Spleen (tissue), 11 donors: ENCODE data around the gene ADAMTS19. TPM values are rescaled to one million over a fixed set of nuclear protein-coding genes. Genes with fewer than 3 reads are reported as not detected.

Source experiments
- DNase-seq: peaks from one replicate; pipeline ENCODE4 v3.0.0-alpha.2; 2020
- H3K27ac ChIP-seq, 8 donors: fragments of 200-600 bp; sonication (generic) in 7 of 8; 1 replicate in 4 of 8; 2 replicates in 4 of 8; pipeline versions ENCODE4 v1.5.0 to v1.8.0; 2016 to 2021; ENCODE audit warnings: inconsistent platforms in 4 of 8, mild to moderate bottlenecking in 4 of 8, moderate library complexity in 1 of 8
- H3K27me3 ChIP-seq, 7 donors: fragments of 200-600 bp; sonication (generic) in 6 of 7; replicated peaks in 1 of 7; 1 replicate in 4 of 7; 2 replicates in 3 of 7; pipeline versions ENCODE4 v1.5.0 to v1.8.0; 2016 to 2021; ENCODE audit warnings: inconsistent platforms in 3 of 7, mild to moderate bottlenecking in 1 of 7
- H3K36me3 ChIP-seq, 6 donors: fragments of 200-600 bp; sonication (generic) in 5 of 6; 1 replicate in 4 of 6; 2 replicates in 2 of 6; pipeline versions ENCODE4 v1.5.0 to v1.8.0; 2016 to 2021; ENCODE audit warnings: inconsistent platforms in 2 of 6
- H3K4me1 ChIP-seq, 6 donors: fragments of 200-600 bp; sonication (generic) in 5 of 6; 1 replicate in 3 of 6; 2 replicates in 3 of 6; pipeline versions ENCODE4 v1.5.0 to v1.8.0; 2016 to 2021; ENCODE audit warnings: inconsistent platforms in 3 of 6
- H3K4me3 ChIP-seq, 8 donors: fragments of 200-600 bp; sonication (generic) in 7 of 8; 1 replicate in 4 of 8; 2 replicates in 4 of 8; pipeline versions ENCODE4 v1.5.0 to v1.8.0; 2016 to 2021; ENCODE audit warnings: inconsistent platforms in 4 of 8, mild to moderate bottlenecking in 4 of 8, moderate library complexity in 2 of 8
- H3K9me3 ChIP-seq, 8 donors: fragments of 200-600 bp; sonication (generic) in 7 of 8; 1 replicate in 4 of 8; 2 replicates in 4 of 8; pipeline versions ENCODE4 v1.5.0 to v1.8.0; 2016 to 2021; ENCODE audit warnings: inconsistent platforms in 4 of 8
- CTCF ChIP-seq, 11 experiments: fragments of 200-600 bp in 7 of 11; fragments of 450-650 bp in 4 of 11; sonication (generic) in 4 of 11; IDR thresholded peaks in 8 of 11; conservative IDR thresholded peaks in 3 of 11; 1 replicate in 7 of 11; 2 replicates in 4 of 11; pipeline versions ENCODE4 v1.4.0 to v1.8.0; 2016 to 2021; ENCODE audit warnings: antibody characterized with exemption in 11 of 11, inconsistent platforms in 4 of 11, mild to moderate bottlenecking in 1 of 11
- POLR2A ChIP-seq, 3 donors: fragments of 450-650 bp; IDR thresholded peaks; one replicate each; pipeline ENCODE4 v1.5.1; 2017; ENCODE audit warnings: antibody characterized with exemption in 3 of 3, mild to moderate bottlenecking in 1 of 3
- POLR2AphosphoS5 ChIP-seq, 3 donors: sonication (generic); formaldehyde crosslinking; IDR thresholded peaks; one replicate each; pipeline ENCODE4 v1.5.1; 2017; ENCODE audit warnings: antibody characterized with exemption in 3 of 3
- WGBS, 5 donors: extraction: QIAGEN DNeasy Blood & Tissue Kit in 3 of 5; methylation state at CpG; one replicate each; pipeline versions ENCODE4 v1.1.5 to v1.1.7; 2013 to 2018; 5-methylcytosine and 5-hydroxymethylcytosine counted together
- intact Hi-C: fragments of 100-400 bp; cut with DNase I; formaldehyde crosslinking; loops from one replicate; pipeline ENCODE4 v1.15.0; 2023; ENCODE audit warnings: low total_unique reads
- polyA plus RNA-seq, 3 donors: library from polyadenylated mRNA; stranded (reverse); fragments of 200-250 nt; gene quantifications; one replicate each; pipeline ENCODE4 v1.2.1, GENCODE V29; 2013
- total RNA-seq, 7 donors: library from RNA; depleted of rRNA in 3 of 7; stranded (reverse); fragments of >200 nt in 3 of 7; fragmentation: NEBNext Ultra II Directional in 4 of 7; extraction: Animal tissue kit (Norgen Biotek cat#: 25700) in 4 of 7; gene quantifications; one replicate each; pipeline versions ENCODE4 v1.1.0 to v1.2.1, GENCODE V29; 2016 to 2021
- donor health status: healthy with polysubstance abuse.
- donor health status: DM: no; HTN: no; CAD: no; lungs with moderate emphysema.
- donor health status: DM: no; HTN: no; CAD: no.
- donor health status: Bipolar disorder and iron deficiency.
- donor health status: healthy.
- donor health status: DM: no; HTN: no; CAD: no.
- donor health status: DM: yes; HTN: yes; CAD: no.

Gene ADAMTS19
- total and polyA plus RNA-seq, 10 donors = 0.02 TPM; not detected in 9

GRCh38 chr5:129447968-129448367 lies 12.1 kb upstream of the ADAMTS19 start:
- Histone ChIP-seq H3K27ac (no peak overlapping the region), H3K9me3 (no peaks in the 10 kb centered on the region), H3K4me1 (no peaks in the 10 kb centered on the region), H3K27me3 (no peaks in the 10 kb centered on the region), H3K4me3 (no peak overlapping the region), H3K36me3 (no peaks in the 10 kb centered on the region)
- 84 to 100% (median 96%) methylated on average over 2 of the region's 2 CpGs for WGBS, 5 donors
- intact Hi-C loops = no loop called here
- DNase-seq = no peak
- TF ChIP-seq POLR2AphosphoS5 (IDR thresholded peaks at IDR 0.05) = no peak
- TF ChIP-seq POLR2A (IDR thresholded peaks at IDR 0.05) = no peak
- no peak for TF ChIP-seq CTCF (IDR thresholded peaks at IDR 0.05 in 8 of 11, conservative IDR thresholded peaks at IDR 0.05 in 3 of 11)

GRCh38 chr5:129448654-129449053 lies 11.4 kb upstream of the ADAMTS19 start:
- Histone ChIP-seq H3K4me3 (no peak overlapping the region), H3K9me3 (peaks cover 0 to 2% (median 0%) of the 10 kb centered on the region in 8 donors), H3K36me3 (no peaks in the 10 kb centered on the region), H3K27me3 (no peaks in the 10 kb centered on the region), H3K4me1 (no peaks in the 10 kb centered on the region), H3K27ac (no peak overlapping the region)
- intact Hi-C loops = no loop called here
- 86 to 93% (median 89%) methylated on average over 4 of the region's 4 CpGs for WGBS, 5 donors
- no peak for TF ChIP-seq POLR2AphosphoS5 (IDR thresholded peaks at IDR 0.05)
- no peak for TF ChIP-seq POLR2A (IDR thresholded peaks at IDR 0.05)
- no peak for TF ChIP-seq CTCF (IDR thresholded peaks at IDR 0.05 in 8 of 11, conservative IDR thresholded peaks at IDR 0.05 in 3 of 11)
- no peak for DNase-seq

DNA sequence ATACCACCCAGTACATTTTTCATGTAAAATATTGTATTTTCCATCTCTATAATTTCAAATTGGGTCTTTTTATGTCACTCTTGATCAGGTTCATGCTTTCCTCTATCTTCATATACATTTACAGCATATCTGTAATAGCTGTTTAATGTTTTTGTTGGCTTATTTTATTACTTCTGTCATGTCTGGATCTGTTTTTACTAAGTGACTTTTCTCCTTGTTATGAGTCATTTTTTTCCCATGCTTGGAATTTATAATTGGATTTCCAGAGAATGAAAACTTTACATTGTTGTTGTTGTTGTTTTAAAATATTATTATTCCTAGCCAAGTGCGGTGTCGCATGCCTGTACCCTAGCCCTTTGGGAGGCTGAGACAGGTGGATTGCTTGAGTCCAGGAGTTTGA lies 5.6 kb upstream of the ADAMTS19 start:
- no peaks in the 10 kb centered on the region for H3K36me3 ChIP-seq
- H3K27ac ChIP-seq = no peak overlapping the region
- H3K9me3 ChIP-seq = peaks cover 0 to 2% (median 0%) of the 10 kb centered on the region in 8 donors
- H3K4me3 ChIP-seq = no peak overlapping the region
- 89 to 100% (median 98%) methylated on average over 2 of the region's 2 CpGs for WGBS, 5 donors
- intact Hi-C loops = no loop called here
- TF ChIP-seq CTCF (IDR thresholded peaks at IDR 0.05 in 8 of 11, conservative IDR thresholded peaks at IDR 0.05 in 3 of 11) = no peak
- no peak for TF ChIP-seq POLR2AphosphoS5 (IDR thresholded peaks at IDR 0.05)
- TF ChIP-seq POLR2A (IDR thresholded peaks at IDR 0.05) = no peak
- H3K4me1 ChIP-seq = peaks cover 0 to 1% (median 0%) of the 10 kb centered on the region in 6 donors
- no peak for DNase-seq
- peaks cover 0 to 22% (median 7%) of the 10 kb centered on the region in 7 donors for H3K27me3 ChIP-seq

- intact Hi-C loops = no loop called here
- Histone ChIP-seq H3K4me3 (peak overlapping the region in 1 of 8 donors; percentile 61), H3K36me3 (no peaks in the 10 kb centered on the region), H3K27ac (no peak overlapping the region), H3K9me3 (no peaks in the 10 kb centered on the region), H3K4me1 (peaks cover 0 to 26% (median 16%) of the 10 kb centered on the region in 6 donors), H3K27me3 (peaks cover 0 to 67% (median 34%) of the 10 kb centered on the region in 7 donors)
- TF ChIP-seq POLR2AphosphoS5 (IDR thresholded peaks at IDR 0.05) = no peak
- TF ChIP-seq POLR2A (IDR thresholded peaks at IDR 0.05) = no peak
- TF ChIP-seq CTCF (IDR thresholded peaks at IDR 0.05 in 8 of 11, conservative IDR thresholded peaks at IDR 0.05 in 3 of 11) = no peak
- no peak for DNase-seq
- WGBS, 5 donors = 43 to 66% (median 60%) methylated on average over 11 of the region's 11 CpGs
Observed at GRCh38 chr5:129459450-129459776, 685 bp upstream of the ADAMTS19 start.
